ENCODE measurements around the gene GALNT5.
A peak's percentile ranks its signal among the peaks of the same experiment; 100 is the strongest.
"Not testable (repeated sequence)": the region's sequence is repeated elsewhere in the genome, so short reads cannot be mapped to it uniquely, and the experiment has no call there.

Gene GALNT5

DNA sequence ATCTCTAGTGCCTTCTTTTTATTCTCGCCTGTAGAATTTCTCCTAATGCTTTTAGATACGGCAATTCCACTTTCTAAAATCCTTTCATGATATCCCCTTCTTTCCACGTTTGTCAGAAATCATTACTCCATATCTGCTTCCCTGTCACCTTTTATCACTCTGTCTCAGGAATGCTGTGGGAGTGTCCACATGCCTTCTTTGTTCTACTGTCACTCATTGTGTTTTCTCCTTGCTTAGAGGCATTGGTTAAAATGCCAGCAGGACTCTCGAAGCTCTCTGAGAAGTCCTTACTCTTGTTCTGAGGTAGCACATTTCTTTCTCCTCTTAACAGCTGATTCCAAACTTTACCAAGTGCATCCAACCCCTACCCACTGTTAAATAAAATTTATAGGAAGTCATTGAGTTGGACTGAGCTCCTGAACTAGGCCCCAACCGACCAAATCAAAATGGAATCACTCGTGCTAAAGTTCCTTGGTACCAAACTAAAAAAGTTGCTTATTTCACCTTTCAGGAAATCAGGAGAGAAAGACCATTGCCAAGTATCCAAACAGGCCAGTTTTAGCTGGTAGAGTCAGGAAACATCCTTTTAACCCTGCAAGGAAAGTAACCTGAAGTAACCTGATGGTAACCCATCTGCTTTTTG is 10.6 kb upstream of the GALNT5 start:
- no peak for DNase-seq (ENCODE audit: low read depth in 2 of 2)

- no peak for DNase-seq (ENCODE audit: low read depth in 2 of 2)
These were observed 6.7 kb upstream of the GALNT5 start for GRCh38 chr2:157250836-157251235.

GRCh38 chr2:157251932-157252331 is 5.6 kb upstream of the GALNT5 start:
- DNase-seq (ENCODE audit: low read depth in 2 of 2) = no peak

DNA sequence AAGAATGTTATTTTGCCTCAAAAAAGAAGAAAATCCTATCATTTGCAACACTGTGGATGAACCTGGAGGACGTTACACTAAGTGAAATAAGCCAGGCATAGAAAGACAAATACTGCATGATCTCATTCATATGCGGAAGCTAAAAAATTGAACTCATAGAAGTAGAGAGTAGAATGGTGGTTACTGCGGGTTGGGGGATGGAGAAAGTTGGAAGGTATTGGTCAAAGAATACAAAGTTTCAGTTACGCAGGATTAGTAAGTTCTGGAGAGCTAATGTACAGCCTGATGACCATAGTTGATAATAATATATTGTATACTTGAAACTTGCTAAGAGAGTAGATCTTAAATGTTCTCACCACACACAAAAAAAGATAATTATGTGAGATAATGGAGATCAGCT is 5.0 kb upstream of the GALNT5 start:
- DNase-seq (ENCODE audit: low read depth in 2 of 2) = no peak

- DNase-seq (ENCODE audit: low read depth in 2 of 2) = no peak
These were observed 3.5 kb upstream of the GALNT5 start for GRCh38 chr2:157254041-157254440.

DNA sequence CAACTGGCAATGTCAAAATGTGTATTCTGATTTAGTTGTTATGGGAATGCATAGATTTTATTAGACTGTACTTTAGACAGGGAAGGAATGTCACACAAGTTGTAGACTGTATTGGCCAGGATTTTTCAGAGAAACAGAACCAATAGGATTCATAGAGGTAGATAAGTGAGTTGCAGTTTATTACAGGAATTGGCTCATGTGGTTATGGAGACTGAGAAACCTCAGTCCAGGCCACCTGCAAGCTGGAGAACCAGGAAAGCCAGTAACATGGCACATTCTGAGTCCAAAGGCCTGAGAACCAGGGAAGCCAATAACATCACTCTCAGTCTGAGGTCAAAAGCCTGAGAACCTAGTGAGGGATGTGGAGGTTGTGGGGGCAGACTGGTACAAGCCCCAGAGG is 1.8 kb upstream of the GALNT5 start:
- no peak for DNase-seq (ENCODE audit: low read depth in 2 of 2)

- peak; percentile 9 to 10 for DNase-seq (ENCODE audit: low read depth in 2 of 2)
These were observed 879 bp upstream of the GALNT5 start for GRCh38 chr2:157256626-157257025.

GRCh38 chr2:157258520-157259326 is 1.2 kb downstream of the GALNT5 start:
- DNase-seq (ENCODE audit: low read depth in 2 of 2) = no peak

DNA sequence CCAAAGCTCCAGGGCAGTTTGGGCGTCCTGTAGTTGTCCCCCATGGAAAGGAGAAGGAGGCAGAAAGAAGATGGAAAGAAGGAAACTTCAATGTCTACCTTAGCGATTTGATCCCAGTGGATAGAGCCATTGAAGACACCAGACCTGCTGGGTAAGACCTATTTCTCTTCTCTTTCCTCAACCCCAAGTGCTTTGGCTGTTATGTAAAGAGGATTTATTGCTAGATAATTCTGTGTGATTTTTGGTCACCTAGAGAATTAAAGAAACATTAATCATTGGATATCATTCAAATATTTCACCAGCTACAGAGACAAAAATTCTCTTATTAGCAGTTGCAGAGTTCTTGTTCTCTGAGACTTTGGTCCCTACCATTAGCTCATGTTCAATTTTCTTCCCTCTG is 1.9 kb downstream of the GALNT5 start:
- no peak for DNase-seq (ENCODE audit: low read depth in 2 of 2)

GRCh38 chr2:157259960-157260359 is 2.5 kb downstream of the GALNT5 start:
- no peak for DNase-seq (ENCODE audit: low read depth in 2 of 2)

DNA sequence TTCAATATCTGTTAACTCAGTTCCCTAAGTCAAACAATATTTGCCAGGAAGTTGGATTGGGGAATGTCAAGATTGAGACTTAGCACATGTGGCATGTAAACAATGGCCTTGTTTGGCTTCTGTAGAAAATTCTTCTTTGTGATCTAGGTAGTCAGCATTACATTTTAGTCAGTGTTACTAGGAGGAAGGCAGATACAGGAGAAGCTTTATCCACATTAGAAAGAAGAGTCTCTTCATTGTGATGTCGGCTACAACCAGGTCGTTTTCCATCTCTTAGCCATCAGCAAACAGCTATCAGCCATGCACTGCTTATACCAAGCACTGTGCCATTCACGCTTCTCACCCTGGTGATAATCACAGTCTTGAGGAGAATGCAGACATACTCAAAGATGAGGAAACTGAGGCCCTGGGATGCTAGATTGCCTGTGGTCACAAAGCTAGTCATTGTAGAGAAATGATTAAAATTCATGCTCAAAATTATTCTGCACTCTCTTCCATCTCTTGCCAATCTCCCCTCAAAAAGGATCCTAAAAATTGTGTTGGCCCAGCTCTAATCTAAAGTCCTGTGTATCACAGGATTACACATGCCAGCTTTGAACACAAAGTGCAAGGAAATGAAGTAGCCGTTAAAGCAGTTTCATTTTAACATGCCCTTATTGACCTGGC is 3.2 kb downstream of the GALNT5 start:
- DNase-seq (ENCODE audit: low read depth in 2 of 2) = no peak

- DNase-seq (ENCODE audit: low read depth in 2 of 2) = peak; percentile 29 to 53
These were observed 3.8 kb downstream of the GALNT5 start for GRCh38 chr2:157261199-157261782.

DNA sequence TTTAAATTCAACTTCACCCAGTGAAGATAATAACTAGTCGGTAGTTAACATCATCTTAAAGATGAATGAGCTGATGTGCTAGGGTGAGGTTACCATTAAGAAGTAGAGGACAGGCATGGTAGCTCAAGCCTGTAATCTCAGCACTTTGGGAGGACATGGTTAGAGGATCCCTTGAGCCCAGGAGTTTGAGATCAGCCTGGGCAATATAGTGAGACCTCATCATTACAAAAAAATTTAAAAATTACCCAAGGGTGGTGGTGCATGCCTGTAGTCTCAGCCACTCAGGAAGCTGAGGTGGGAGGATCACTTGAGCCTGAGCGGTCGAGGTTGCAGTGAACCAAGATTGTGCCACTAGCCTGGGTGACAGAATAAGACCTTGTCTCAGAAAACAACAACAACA is 4.7 kb downstream of the GALNT5 start:
- no peak for DNase-seq (ENCODE audit: low read depth in 2 of 2)

- DNase-seq (ENCODE audit: low read depth in 2 of 2) = no peak
These were observed 6.6 kb downstream of the GALNT5 start for GRCh38 chr2:157264099-157264498.

- no peak for DNase-seq (ENCODE audit: low read depth in 2 of 2)
These were observed 8.3 kb downstream of the GALNT5 start for GRCh38 chr2:157265825-157266224.

DNA sequence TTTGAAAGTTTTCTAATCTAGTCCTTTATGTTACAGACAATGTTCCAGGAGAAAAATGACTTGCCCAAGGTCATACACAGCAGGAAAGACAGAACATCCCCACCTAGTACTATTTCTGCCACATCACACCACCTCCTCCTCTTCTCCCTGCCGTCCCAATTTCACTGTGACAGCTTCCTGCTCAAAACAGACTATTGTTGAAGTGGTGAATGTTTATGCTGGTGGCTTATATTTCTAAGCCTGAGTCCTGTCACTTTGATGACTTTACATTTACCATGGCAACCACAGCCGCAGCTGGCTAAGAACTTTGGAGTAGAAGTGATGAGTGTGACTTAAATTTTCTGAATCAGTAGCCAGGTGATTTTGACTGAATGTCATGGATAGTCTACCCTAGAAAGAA is 10.0 kb downstream of the GALNT5 start:
- DNase-seq (ENCODE audit: low read depth in 2 of 2) = no peak

GRCh38 chr2:157269060-157269459 is 11.6 kb downstream of the GALNT5 start:
- DNase-seq (ENCODE audit: low read depth in 2 of 2) = no peak

GRCh38 chr2:157269922-157270321 is 12.4 kb downstream of the GALNT5 start:
- no peak for DNase-seq (ENCODE audit: low read depth in 2 of 2)

DNA sequence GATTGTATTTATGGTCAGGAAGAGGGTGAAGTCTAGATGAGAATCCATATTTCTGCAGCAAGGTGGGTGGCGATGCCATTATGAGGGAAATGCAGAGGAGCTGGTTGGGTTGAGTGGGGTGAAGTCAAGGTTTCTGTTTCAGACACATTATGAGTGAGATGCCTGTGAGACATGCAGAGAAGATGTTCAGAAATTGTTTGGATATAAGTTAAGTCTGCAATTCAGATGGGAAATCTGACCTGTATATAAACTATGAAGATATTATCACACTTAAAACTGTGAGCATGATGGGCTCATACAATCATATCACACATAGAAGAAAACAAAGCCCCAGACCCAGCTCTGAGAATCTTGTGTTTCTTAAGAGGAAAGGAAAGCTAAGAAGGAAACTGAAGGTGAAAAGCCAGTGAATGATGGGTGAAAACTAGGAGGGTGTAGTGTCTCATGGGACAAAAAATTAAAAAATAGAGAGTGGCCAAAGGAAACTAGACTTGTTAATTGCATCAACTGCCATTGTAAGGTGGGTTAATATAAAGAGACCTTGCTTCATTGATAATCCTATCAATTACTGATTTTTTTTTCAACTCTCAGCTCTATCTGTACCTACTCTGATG is 14.2 kb downstream of the GALNT5 start:
- no peak for DNase-seq (ENCODE audit: low read depth in 2 of 2)

GRCh38 chr2:157279311-157279710 is 21.8 kb downstream of the GALNT5 start:
- DNase-seq (ENCODE audit: low read depth in 2 of 2) = not testable (repeated sequence)

DNA sequence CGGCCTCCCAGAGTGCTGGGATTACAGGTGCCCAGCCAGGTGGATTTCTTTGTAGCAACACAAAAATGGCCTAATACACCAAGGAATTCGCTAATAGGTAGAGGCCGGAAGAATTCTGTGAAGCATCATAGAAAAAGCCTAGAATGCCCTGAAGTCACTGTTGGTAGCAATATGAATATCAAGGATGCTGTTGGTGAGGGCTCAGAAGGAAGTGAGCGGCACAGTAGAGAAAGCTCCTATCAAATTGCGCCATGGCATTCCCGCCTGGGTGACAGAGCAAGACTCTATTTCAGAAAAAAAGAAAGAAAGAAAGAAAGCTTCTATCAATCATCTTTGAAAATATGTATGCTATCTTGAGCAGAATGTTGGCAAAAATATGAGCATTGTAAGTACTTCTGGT is 23.8 kb downstream of the GALNT5 start:
- no peak for DNase-seq (ENCODE audit: low read depth in 2 of 2)

- DNase-seq (ENCODE audit: low read depth in 2 of 2) = no peak
These were observed 26.0 kb downstream of the GALNT5 start for GRCh38 chr2:157283468-157283867.
